GM19238 (cell line): ENCODE results near the gene TP53RK.

Experiments
- DNase-seq: peaks from one replicate; pipeline ENCODE4 v3.0.0; 2011; ENCODE audit warnings: low spot score; ENCODE audit not compliant: insufficient read length

Gene TP53RK

DNA sequence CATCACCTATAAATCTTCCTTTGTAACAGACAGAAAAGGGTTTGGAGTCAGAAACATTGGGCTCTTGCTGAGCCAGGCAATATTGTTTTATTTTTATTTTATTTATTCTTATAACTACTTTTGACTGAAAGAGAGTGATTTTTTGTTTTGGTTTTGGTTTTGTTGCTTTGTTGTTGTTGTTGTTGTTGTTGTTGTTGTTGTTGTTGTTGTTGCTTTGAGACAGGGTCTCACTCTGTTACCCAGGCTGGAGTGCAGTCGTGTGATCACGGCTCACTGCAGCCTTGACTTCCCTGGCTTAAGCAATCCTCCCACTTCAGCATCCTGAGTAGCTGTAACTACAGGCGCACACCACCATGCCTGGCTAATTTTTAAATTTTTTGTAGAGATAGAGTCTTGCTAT, 22.9 kb downstream of the TP53RK start:
- DNase-seq: no peak

DNA sequence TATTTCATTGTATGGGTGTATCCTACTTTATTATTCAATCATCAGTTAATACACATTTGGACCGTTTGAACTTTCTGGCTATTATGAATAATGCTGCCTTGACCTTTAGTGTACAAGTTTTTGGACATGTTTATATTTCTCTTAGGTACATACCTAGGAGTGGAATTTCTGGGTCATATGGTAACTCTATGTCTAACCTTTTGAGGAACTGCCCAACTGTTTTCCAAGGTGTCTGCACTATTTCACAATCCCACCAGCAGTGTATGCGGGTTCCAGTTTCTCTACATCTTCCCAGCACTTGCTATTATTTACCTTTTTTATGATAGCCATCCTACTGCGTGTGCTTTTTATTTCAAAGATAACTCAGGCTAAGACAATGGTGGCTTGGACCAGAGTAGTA, 23.6 kb downstream of the TP53RK start:
- no peak for DNase-seq

DNA sequence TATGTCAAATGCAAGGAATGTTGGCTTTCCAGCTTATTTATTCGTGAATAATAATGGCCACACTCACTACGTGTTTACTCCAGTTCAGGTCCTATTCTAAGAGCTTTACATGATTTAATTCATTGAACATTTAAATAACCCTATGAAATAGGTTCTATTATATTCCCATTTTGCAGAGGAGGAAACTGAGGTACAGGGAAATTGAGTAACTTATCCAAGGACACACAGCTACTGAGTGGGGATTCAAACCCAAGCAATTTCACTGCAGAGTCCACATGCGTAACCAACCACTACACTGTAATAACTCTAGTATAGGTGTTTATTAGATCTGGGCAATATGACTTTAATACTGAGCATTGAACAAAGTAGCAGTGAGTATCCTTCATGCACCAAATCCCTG, 25.7 kb downstream of the TP53RK start:
- no peak for DNase-seq

DNA sequence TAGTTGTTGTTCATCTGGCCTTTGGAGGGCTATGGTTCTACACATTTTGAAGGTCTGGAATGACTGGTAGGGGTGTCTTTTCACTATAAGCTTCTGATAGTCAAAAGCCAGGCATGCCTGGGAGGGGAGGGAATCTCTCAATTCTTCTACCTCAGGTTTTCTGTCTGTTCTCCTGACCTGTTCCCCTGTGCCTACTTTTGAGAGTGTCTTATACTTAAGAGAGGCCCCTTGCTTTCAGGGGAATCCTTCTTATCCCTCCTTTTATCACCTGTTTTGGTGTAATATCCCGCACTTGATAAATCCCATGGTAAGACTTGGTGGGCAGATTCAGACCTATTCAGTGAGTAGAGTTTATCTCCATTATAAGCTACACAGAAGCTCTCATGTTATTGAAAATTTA, 27.6 kb downstream of the TP53RK start:
- DNase-seq: no peak

DNA sequence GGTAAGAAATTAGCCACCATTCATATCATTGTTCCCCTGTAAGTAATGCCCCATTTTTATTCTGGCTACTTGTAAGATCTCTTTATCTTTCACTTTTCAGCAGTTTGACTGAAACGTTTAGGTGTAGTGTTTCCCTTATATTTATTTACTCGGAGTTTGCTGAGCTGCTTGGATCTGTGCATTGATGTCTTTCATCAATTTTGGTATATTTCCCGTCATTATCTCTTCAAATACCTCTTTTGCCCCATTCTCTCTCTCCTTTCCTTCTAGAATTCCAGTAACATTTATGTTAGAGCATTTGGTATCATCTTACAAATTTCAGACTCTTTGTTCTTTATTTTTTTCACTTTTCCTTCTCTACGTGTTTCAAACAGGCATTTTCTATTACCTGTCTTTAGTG, 28.8 kb downstream of the TP53RK start:
- DNase-seq: no peak

DNA sequence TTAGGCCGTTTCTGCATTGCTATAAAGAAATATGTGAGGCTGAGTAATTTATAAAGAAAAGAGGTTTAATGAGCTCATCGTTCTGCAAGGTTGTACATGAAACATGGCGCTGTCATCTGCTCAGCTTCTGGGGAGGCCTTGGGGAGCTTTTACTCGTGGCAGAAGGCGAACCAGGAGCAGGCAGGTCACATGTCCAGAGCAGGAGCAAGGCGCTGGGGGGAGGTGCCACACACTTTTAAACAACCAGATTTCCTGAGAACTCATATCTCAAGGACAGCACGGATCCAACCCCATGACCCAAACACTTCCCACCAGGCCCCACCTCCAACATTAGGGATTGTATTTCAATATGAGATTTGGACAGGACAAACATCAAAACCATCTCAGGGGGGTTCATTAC, 31.6 kb downstream of the TP53RK start:
- no peak for DNase-seq

DNA sequence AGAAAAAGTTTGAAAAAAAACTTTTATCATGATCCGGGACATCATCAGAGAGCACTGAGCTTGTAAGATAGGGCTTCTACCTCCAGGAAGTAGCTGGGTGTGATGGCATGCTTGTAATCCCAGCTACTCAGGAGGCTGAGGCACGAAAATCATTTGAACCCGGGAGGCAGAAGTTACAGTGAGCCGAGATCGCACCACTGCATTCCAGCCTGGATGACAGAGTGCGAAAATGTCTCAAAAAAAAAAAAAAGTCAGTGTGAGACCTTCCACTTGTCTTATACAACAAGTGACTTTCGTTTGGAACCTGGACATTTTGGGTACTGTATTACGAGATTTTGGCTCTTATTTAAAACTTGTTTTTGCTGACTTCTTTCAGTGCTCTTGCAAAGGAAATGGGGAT, 32.1 kb downstream of the TP53RK start:
- DNase-seq: no peak

DNA sequence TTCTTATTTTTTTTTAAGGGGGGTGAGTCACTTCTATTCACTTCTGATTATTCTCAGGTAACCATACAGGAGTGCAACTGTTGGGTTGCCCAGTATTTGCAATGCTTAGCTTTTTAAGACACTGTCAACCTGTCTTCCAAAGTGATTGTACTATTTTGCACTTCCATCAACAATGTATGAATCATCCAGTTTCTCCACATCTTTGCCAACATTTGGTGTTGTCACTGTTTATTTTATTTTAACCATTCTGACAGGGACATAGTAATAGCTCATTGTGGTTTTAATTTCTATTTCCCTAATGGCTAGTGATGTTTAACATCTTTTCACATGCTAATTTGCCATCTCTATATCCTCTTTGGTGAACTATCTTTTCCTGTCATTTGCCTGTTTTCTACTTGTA, 36.5 kb downstream of the TP53RK start:
- DNase-seq: no peak

DNA sequence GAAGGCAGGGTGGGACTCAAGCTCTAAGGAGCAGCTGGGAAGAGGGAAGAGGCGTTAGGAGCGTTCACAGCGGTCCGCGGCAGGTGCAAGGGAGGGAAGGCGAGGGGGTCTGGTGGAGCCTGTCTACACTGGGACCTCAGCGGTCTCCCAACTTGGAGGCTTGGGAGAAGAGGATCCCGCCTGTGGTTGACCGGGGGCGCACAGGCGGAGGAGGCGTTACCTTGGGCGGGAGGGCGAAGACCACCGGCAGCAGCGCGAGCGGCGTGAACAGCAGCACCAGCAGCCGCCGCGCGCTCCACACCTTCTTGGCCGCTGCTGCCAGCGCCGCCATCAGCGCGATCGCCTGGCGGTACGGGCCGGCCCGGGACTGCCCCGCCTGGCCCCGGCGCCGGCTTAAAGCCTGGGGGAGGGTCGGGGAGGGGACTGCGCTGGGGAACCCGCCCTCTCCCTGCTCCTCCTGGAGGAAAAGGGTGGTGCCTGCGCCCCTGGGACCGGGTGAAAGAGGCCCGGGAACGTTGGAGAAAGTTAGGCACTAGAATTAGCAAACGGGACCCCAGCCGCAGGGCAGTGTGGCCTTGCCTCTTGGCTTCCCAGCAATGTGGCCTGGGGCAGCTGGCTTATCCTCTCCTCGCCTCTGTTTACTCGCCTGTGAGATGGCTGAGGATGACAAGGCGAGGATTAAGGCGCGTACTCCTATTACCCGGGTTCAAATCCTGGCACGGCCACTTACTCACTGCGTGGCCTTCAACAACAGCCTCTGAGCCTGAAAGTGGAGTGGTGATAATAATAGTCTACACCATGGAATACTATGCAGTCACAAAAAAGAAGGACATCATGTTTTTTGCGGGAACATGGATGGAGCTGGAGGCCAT, 37.9 kb downstream of the TP53RK start, which contains the start of gene SLC13A3:
Gene SLC13A3 (minus strand): TSS at position 369 of the 872 bp plus-strand sequence. CDS start 38 bp downstream, at position 331.
- no peak for DNase-seq

DNA sequence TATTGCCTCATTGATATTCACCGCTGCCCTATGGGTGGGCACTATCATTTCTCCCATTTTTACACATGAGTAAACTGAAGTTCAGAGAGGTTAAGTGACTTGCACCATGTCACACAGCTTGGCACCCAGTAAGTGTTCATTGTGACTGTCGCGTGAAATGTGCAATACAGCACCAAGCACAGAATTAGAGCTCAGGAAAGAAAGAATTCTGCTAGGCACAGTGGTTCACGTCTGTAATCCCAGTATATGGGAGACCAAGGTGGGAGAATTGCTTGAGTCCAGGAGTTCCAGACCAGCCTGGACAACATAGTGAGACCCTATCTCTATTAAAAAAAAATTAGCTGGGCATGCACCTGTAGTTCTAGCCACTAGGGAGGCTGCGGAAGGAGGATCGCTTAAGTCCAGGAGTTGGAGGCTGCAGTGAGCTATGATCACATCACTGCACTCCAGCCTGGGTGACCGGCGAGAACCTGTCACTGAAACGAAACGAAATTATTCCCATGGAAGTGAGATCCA, 38.6 kb downstream of the TP53RK start:
- DNase-seq: no peak

DNA sequence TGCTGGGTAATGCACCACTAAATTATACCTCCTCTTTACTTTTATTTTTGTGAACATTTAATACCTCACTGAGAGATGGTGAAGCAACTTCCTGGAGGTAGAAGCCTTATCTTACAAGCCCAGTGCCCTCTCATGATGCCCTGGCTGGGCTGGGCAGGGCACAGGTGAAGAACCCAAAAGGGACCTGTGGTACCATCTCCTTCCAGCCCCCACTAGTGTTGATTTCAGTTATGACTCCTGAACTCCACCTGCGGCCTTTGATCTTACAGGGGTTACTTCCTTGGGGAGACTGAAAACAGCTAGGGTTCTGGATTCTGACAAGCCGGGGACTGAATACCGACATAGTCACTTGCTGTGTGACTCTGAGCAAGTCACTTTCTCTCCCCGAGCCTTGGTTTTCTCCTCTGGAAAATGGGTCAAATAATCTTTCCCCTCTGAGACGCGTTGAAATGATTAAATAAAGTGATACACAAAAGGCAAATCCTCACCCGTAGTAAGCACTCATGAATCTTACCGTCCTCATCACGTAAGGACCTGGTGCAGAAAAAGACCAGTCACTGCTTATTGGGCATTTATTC, 39.2 kb downstream of the TP53RK start:
- no peak for DNase-seq

DNA sequence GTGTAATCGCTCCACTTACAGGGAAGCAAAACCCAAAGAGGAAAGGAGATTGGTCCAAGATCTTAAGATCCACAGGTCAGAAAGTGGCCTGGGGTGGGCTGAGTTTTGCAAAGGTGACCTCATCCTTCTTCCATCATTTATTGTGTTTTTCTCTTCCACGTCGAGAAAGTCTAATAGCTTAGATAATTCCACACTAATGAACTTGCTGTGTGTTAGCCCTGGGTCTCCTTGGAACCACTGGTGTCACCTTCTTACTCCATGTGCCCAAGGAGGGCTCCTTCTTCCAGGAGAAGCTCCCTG, 39.6 kb downstream of the TP53RK start:
- no peak for DNase-seq

DNA sequence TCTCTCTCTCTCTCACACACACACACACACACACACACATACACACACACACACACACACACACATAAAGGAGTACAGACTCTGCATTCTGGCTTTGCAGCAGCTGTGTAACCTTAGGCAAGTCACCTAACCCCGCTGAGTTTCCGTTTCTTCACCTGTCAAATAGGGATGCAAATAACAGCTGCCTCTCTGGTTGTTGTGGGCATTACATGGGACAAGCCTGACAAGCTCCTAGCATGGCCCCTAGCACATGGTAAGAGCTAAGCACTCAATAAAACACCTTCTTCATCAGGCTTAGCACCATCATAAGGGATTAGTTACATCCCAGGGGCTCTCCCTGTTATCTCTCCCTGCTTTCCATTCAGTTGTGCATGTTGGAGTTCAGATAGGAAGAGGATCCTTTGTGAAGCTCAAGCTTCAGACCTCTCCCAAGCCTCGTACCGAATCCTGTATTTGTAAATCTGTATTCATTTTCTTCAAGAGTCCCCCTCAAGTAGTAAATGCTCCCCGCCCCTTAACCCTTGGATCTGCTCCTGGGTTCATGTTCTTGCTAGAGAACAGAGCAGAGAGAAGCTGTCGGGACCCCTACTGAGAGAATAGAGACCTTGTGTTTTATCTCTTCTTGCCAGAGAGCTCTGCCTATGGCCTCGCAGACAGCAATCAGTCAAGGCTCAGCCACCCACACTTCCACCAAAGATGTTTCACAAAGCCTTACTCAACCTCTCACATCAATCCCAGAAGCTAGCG, 40.2 kb downstream of the TP53RK start:
- no peak for DNase-seq

DNA sequence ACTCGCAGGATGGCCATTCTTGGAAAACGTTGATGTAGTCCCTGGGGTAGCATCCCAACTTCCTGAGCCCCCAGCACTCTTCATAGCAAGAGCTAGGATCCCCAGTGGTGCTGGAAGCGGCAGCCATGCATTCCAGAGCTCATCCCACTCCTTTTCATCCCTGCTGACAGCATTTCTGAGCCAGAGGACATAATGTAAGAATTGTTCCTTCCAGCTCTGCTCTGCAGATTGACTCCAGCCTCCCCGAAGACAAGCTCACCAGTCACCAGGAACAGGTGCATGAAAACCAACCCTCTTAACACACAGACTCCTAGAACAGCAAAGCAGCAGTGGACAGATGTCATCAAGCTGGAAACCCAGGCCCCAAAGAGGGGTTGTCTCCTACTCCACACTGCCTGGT, 41.8 kb downstream of the TP53RK start:
- DNase-seq: no peak

DNA sequence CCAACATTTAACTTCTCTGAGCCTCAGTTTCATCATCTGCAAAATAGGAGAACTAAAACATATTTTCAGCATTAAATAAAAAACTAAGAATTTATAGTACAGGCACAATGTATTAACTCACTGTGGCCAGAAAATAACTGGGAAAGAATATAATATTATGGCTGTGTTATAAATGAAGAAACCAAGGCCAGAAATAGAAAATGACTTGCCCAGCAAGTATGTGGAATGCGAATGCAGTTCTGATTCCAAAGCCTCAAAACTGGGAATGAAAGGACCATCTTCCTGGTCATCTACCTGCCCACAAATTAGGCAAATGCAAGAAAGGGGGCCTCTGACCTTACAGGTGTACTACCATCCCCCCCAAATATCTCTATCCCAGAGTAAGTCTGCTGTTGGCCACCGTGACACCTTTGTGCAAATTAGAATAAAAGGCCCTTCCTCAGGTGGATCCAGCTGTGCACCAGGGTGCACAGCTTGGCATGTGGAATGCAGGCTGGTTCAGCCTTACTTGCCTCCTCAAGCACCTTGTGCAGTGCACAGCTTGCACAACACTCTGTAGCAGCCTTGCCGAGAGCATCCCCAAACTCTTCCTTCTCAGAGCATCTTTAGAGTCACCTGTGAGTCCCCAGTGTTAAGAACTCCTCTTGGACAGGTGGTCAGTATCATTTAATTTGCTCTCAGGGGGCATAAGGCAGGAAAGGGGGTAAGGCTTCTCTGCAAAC, 42.4 kb downstream of the TP53RK start:
- no peak for DNase-seq

DNA sequence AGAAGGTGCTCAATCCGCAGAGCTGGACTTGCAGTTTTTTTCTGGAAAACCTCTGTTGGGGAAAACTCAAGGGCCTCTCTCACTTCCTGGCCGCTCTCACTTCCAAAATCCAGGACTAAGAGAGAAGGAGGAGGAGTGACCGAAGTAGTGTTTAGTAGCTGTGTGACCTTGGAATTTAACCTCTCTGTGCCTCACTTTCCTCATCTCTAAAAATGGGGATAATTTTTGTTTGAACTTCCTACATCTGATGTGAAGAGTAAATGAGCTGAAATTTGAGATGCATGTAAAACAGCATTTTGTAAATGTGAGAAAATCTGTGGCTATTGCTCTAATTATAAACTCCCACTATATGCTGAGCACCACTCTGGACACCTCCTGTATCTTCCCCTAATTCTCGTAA, 43.1 kb downstream of the TP53RK start:
- DNase-seq: no peak

DNA sequence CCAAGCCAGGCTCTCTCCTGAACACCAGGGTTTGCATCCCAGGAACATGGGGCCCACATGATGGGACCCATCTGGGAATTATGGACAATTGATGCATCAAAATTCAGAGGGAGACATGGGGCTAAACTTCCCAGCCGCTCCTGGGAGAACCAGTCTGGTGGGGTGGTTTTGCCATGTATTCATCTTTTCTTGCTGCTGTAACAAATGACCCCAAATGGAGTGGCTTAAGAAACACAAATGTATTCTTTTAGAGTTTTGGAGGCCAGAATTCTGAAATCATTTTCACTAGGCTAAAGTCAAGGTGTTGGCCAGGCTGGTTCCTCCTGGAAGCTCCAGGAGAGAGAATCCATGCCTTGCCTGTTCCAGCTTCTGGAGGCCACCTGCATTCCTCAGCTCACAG, 44.5 kb downstream of the TP53RK start:
- no peak for DNase-seq

DNA sequence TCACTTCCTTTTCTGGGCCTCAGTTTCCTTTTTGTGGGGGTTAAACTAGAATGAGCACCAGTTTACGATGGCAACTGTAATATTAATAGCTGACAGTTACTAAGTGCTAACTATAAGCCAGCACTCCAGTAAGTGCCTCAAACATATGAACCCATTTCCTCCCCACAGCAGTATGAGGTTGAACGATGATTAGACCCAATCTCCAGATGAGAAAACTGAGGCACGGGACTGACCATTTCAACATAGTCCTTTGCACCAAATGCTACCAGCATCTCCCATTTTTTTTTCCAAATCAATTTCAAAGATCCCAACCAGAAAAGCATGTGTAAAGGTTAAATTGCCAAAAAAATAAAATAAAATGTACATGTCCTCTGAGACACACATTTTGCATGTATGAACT, 45.1 kb downstream of the TP53RK start:
- DNase-seq: no peak

DNA sequence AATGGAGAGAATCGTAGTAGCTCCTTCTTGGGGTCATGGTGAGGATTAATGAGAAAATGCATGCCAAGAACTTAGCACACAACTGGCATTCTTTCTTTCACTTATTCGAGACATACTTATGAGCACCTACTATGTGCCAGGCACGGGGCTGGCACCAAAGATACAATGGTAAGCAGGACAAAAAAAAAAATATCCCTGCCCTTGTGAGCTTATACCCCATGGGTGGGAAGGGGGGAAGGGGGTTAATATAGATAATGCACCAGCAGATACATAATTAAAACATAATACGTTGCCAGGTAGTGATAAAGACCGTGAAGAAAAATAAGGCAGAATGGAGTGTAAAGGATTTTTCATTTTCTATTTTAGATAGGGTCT, 46.3 kb downstream of the TP53RK start:
- DNase-seq: no peak

DNA sequence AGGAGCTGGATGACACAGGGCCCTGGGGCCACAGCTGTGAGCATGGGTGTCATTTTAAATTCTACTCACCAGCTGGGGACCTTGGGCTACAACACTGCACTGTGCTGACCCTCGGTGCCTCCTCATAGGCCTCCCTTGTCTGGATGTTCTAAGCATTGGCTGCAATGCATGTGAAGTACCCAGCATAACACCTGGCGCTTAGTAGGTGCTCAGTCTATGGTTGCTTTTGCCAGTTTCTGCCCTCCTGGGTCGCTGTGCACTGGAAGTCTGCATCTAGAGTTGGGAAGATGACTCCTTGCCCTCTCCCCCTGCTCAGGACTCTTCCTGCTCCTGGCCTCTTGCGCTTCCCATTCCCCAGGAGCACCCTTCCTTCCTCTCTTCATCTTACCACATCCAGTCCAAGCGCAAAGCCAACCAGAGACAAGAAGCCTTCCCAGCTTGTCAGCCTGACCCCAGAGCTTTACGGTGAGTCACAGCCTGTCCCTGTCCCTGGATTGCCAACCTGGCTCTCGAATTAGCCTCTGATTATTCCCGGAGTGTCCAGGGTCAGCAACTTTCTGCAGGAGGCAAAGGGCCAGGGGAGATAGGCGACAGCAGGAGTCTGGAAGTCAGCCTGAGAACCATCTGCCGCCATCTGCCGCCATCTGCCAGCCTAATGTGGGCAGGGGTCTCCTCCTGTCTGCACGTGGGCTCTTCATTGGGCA, 46.8 kb downstream of the TP53RK start:
- DNase-seq: no peak

DNA sequence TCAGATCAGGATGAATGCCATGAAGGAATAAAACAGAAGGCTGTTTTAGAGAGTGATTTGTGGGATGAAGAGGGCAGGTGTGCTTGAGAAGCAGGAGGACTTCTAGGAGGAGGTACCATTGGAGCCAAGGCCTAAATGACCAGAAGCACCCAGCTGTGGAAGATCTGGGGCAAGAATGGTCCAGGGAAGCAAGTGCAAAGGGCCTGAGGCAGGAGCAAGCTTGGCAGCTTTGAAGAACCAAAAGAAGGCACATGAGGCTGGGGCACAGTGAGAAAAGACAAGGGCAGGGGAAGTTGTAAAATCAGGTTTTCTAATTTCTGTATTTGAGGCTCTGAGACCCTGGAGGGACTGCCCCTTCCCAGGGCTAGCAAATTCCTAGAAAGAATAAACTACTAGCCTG, 47.8 kb downstream of the TP53RK start:
- no peak for DNase-seq
